ENCODE measurements around the gene SERGEF.

SERGEF gene

GRCh38 chr11:17775035-17775348 lies 237.9 kb downstream of the SERGEF start:
- H3K4me3 ChIP-seq (replicated peaks; ENCODE audit: insufficient read depth, low read length): no peak overlapping the region
- H3K27me3 ChIP-seq (ENCODE audit: insufficient read depth, poor library complexity, severe bottlenecking): no peaks in the 10 kb centered on the region
- TF ChIP-seq POLR2AphosphoS5 (IDR thresholded peaks at IDR 0.05; ENCODE audit: low read depth) (no peak), GABPA (IDR thresholded peaks at IDR 0.05; ENCODE audit: low read depth) (no peak), CTCF (IDR thresholded peaks at IDR 0.05; ENCODE audit: insufficient read depth, low read length) (no peak)
- no peak for DNase-seq (ENCODE audit: low read depth in 1 of 2, low spot score in 1 of 2)
- no peak overlapping the region for H3K27ac ChIP-seq (replicated peaks)

- Histone ChIP-seq H3K27ac (replicated peaks) (no peak overlapping the region), H3K4me3 (replicated peaks; ENCODE audit: insufficient read depth, low read length) (no peak overlapping the region), H3K27me3 (ENCODE audit: insufficient read depth, poor library complexity, severe bottlenecking) (no peaks in the 10 kb centered on the region)
- no peak for DNase-seq (ENCODE audit: low read depth in 1 of 2, low spot score in 1 of 2)
- TF ChIP-seq REST (IDR thresholded peaks at IDR 0.05; ENCODE audit: insufficient replicate concordance, low read depth) (no peak), GABPA (IDR thresholded peaks at IDR 0.05; ENCODE audit: low read depth) (no peak), CTCF (IDR thresholded peaks at IDR 0.05; ENCODE audit: insufficient read depth, low read length) (no peak), POLR2AphosphoS5 (IDR thresholded peaks at IDR 0.05; ENCODE audit: low read depth) (no peak)
These were observed 238.4 kb downstream of the SERGEF start for GRCh38 chr11:17774232-17775034.

- TF ChIP-seq REST (IDR thresholded peaks at IDR 0.05; ENCODE audit: insufficient replicate concordance, low read depth): no peak
- no peak for TF ChIP-seq POLR2AphosphoS5 (IDR thresholded peaks at IDR 0.05; ENCODE audit: low read depth)
- Histone ChIP-seq H3K27ac (replicated peaks) (no peak overlapping the region), H3K27me3 (ENCODE audit: insufficient read depth, poor library complexity, severe bottlenecking) (no peaks in the 10 kb centered on the region), H3K4me3 (replicated peaks; ENCODE audit: insufficient read depth, low read length) (no peak overlapping the region)
- DNase-seq (ENCODE audit: low read depth in 1 of 2, low spot score in 1 of 2): no peak
These were observed 239.2 kb downstream of the SERGEF start for GRCh38 chr11:17773674-17774073.

GRCh38 chr11:17772704-17773600 lies 239.9 kb downstream of the SERGEF start:
- no peak for DNase-seq (ENCODE audit: low read depth in 1 of 2, low spot score in 1 of 2)
- no peak overlapping the region for H3K27ac ChIP-seq (replicated peaks)
- H3K4me3 ChIP-seq (replicated peaks; ENCODE audit: insufficient read depth, low read length): no peak overlapping the region
- TF ChIP-seq POLR2AphosphoS5 (IDR thresholded peaks at IDR 0.05; ENCODE audit: low read depth) (no peak), CTCF (IDR thresholded peaks at IDR 0.05; ENCODE audit: insufficient read depth, low read length) (no peak), REST (IDR thresholded peaks at IDR 0.05; ENCODE audit: insufficient replicate concordance, low read depth) (no peak), GABPA (IDR thresholded peaks at IDR 0.05; ENCODE audit: low read depth) (no peak), SPI1 (IDR thresholded peaks at IDR 0.05; ENCODE audit: borderline replicate concordance, low read depth) (no peak)
- no peaks in the 10 kb centered on the region for H3K27me3 ChIP-seq (ENCODE audit: insufficient read depth, poor library complexity, severe bottlenecking)

Data from HL-60 (cell line).